ENCODE results near the gene GCSAM. TPM values are rescaled to one million over a fixed set of nuclear protein-coding genes. Genes with fewer than 3 reads are reported as not detected.

The GCSAM gene
- total RNA-seq, 1 experiment from 2014 or later = not detected

GRCh38 chr3:112121577-112122547 is 11.2 kb downstream of the GCSAM start:
- H3K9me3 ChIP-seq (ENCODE audit: control insufficient read depth, low read depth, low read length) = no peaks in the 10 kb centered on the region
- H2AK5ac ChIP-seq (ENCODE audit: insufficient read length, low read length) = no peak overlapping the region
- H3K79me1 ChIP-seq (ENCODE audit: insufficient read depth, low read depth, low read length, poor library complexity, severe bottlenecking) = no peaks in the 10 kb centered on the region
- Mint-ChIP-seq H3K36me3 (ENCODE audit: insufficient read depth in 1 of 3, low read depth in 3 of 3) (peaks cover 2 to 10% (median 7%) of the 10 kb centered on the region in 3 experiments; a peak in 5 of 7 replicates), H3K27me3 (ENCODE audit: low read depth) (no peaks in the 10 kb centered on the region), H3K4me1 (peaks cover 45 to 50% of the 10 kb centered on the region in 2 experiments), H3K9me3 (no peaks in the 10 kb centered on the region; a peak in 1 of 5 replicates), H3K27ac (no peak overlapping the region), H3K4me3 (no peak overlapping the region)
- H3K27me3 ChIP-seq (ENCODE audit: insufficient read depth, low read length) = no peaks in the 10 kb centered on the region
- no peak overlapping the region for H2BK15ac ChIP-seq (ENCODE audit: low read depth, low read length)
- no peaks in the 10 kb centered on the region for H3K23me2 ChIP-seq (ENCODE audit: insufficient read length, low read depth, low read length, poor library complexity, severe bottlenecking)
- TF ChIP-seq, protein P1, sequence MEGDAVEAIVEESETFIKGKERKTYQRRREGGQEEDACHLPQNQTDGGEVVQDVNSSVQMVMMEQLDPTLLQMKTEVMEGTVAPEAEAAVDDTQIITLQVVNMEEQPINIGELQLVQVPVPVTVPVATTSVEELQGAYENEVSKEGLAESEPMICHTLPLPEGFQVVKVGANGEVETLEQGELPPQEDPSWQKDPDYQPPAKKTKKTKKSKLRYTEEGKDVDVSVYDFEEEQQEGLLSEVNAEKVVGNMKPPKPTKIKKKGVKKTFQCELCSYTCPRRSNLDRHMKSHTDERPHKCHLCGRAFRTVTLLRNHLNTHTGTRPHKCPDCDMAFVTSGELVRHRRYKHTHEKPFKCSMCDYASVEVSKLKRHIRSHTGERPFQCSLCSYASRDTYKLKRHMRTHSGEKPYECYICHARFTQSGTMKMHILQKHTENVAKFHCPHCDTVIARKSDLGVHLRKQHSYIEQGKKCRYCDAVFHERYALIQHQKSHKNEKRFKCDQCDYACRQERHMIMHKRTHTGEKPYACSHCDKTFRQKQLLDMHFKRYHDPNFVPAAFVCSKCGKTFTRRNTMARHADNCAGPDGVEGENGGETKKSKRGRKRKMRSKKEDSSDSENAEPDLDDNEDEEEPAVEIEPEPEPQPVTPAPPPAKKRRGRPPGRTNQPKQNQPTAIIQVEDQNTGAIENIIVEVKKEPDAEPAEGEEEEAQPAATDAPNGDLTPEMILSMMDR (conservative IDR thresholded peaks at IDR 0.05) = no peak
- H3K4me2 ChIP-seq (ENCODE audit: insufficient read depth, insufficient read length, low read length) = no peak overlapping the region
- no peak overlapping the region for H2BK20ac ChIP-seq (ENCODE audit: low read depth, low read length, poor library complexity, severe bottlenecking)
- H2BK12ac ChIP-seq (ENCODE audit: insufficient read length, low read depth, low read length) = no peak overlapping the region
- H3K4ac ChIP-seq (ENCODE audit: low read depth, low read length) = no peak overlapping the region
- no peak overlapping the region for H3K23ac ChIP-seq (ENCODE audit: insufficient read length, low read depth, low read length)
- no peak overlapping the region for H3K27ac ChIP-seq (ENCODE audit: insufficient read length, low read depth, low read length)
- DNase-seq = no peak
- H2BK5ac ChIP-seq (ENCODE audit: insufficient read length, low read length) = no peak overlapping the region
- no peaks in the 10 kb centered on the region for H3K79me2 ChIP-seq (ENCODE audit: insufficient read depth, low read length)
- no peak overlapping the region for H4K8ac ChIP-seq (replicated peaks; ENCODE audit: insufficient read length, low read depth, low read length)
- H3T11ph ChIP-seq (ENCODE audit: low read length) = no peak overlapping the region
- no peak overlapping the region for H3K56ac ChIP-seq (ENCODE audit: insufficient read length, low read depth, low read length)
- H3K9ac ChIP-seq (ENCODE audit: extremely low read depth, insufficient read length, low read length) = no peak overlapping the region
- peaks cover 7% of the 10 kb centered on the region; the same call in 1 of the 2 replicates for H3K4me1 ChIP-seq (ENCODE audit: insufficient read depth, low read length)
- H2BK120ac ChIP-seq (ENCODE audit: low read depth, low read length, poor library complexity, severe bottlenecking) = no peak overlapping the region
- no peak overlapping the region for H3K14ac ChIP-seq (ENCODE audit: insufficient read depth, low read length)
- H3K18ac ChIP-seq (ENCODE audit: insufficient read length, low read depth, low read length) = no peak overlapping the region
- no CpG with 5 or more reads among the region's 2 CpGs for WGBS (ENCODE audit: extremely low coverage, insufficient read length, low lambda C conversion rate)
- H2AFZ ChIP-seq (ENCODE audit: low read length) = no peak overlapping the region
- no peaks in the 10 kb centered on the region for H4K20me1 ChIP-seq (ENCODE audit: control insufficient read depth, insufficient read depth, insufficient read length)
- H4K5ac ChIP-seq (ENCODE audit: insufficient read length, low read depth, low read length) = no peak overlapping the region
- H4K91ac ChIP-seq (ENCODE audit: insufficient read length, low read depth, low read length) = no peak overlapping the region
